MM.1S (cell line): Measurements from ENCODE around the gene CLDN15.
A peak's percentile ranks its signal among the peaks of the same experiment; 100 is the strongest.

Experiments
- DNase-seq: peaks from one replicate; pipeline ENCODE4 v3.0.0-alpha.2; 2015
- H2AFZ ChIP-seq: fragments of 300-600 bp; sonication (generic); 2 replicates; pipeline ENCODE4 v1.6.0; 2016; ENCODE audit warnings: antibody characterized with exemption, low read length
- H3F3A ChIP-seq: fragments of 300-600 bp; sonication (generic); 2 replicates; pipeline ENCODE4 v1.6.1; 2016; ENCODE audit warnings: mild to moderate bottlenecking, antibody characterized with exemption, low read length, moderate library complexity, mixed read lengths; ENCODE audit not compliant: insufficient read depth
- H3K27ac ChIP-seq: fragments of 300-600 bp; sonication (generic); 2 replicates; pipeline ENCODE4 v1.5.1; 2016; ENCODE audit warnings: mild to moderate bottlenecking, low read length
- H3K27me3 ChIP-seq: fragments of 300-600 bp; sonication (generic); replicated peaks from 2 replicates; pipeline ENCODE4 v1.6.0; 2016; ENCODE audit warnings: low read length; ENCODE audit not compliant: insufficient read depth
- H3K36me3 ChIP-seq: fragments of 300-600 bp; sonication (generic); replicated peaks from 2 replicates; pipeline ENCODE4 v1.6.1; 2016; ENCODE audit warnings: mild to moderate bottlenecking, low read length, mixed read lengths; ENCODE audit not compliant: insufficient read depth
- H3K4me1 ChIP-seq: fragments of 300-600 bp; sonication (generic); 2 replicates; pipeline ENCODE4 v1.6.1; 2016; ENCODE audit warnings: low read length, mixed read lengths
- H3K4me2 ChIP-seq: fragments of 300-600 bp; sonication (generic); 2 replicates; pipeline ENCODE4 v1.6.0; 2016; ENCODE audit warnings: low read depth, low read length
- H3K4me3 ChIP-seq: fragments of 300-600 bp; sonication (generic); 2 replicates; pipeline ENCODE4 v1.5.1; 2016; ENCODE audit warnings: low read length, mixed read lengths
- H3K79me2 ChIP-seq: fragments of 300-600 bp; sonication (generic); 2 replicates; pipeline ENCODE4 v1.6.1; 2016; ENCODE audit warnings: mixed run types, low read length, mixed read lengths
- H3K9ac ChIP-seq: fragments of 300-600 bp; sonication (generic); 2 replicates; pipeline ENCODE4 v1.6.1; 2016; ENCODE audit warnings: low read length, mixed read lengths
- H3K9me2 ChIP-seq: fragments of 300-600 bp; sonication (generic); replicated peaks from 2 replicates; pipeline ENCODE4 v1.6.1; 2016; ENCODE audit warnings: mild to moderate bottlenecking, low read length, mixed read lengths; ENCODE audit not compliant: insufficient read depth
- H3K9me3 ChIP-seq: fragments of 300-600 bp; sonication (generic); replicated peaks from 2 replicates; pipeline ENCODE4 v1.6.1; 2016; ENCODE audit warnings: mild to moderate bottlenecking, low read length, mixed read lengths; ENCODE audit not compliant: insufficient read depth
- H4K20me1 ChIP-seq: fragments of 300-600 bp; sonication (generic); 2 replicates; pipeline ENCODE4 v1.6.1; 2016; ENCODE audit warnings: mild to moderate bottlenecking, low read length, moderate library complexity, mixed read lengths; ENCODE audit not compliant: insufficient read depth
- CTCF ChIP-seq: fragments of 300-600 bp; sonication (generic); IDR thresholded peaks from 2 replicates; pipeline ENCODE4 v1.5.1; 2016; ENCODE audit warnings: antibody characterized with exemption, low read length, mixed read lengths
- EZH2 ChIP-seq: fragments of 300-600 bp; sonication (generic); optimal IDR thresholded peaks from 2 replicates; pipeline ENCODE3; 2017; ENCODE audit warnings: low read depth, mild to moderate bottlenecking, antibody characterized with exemption, low read length, mixed read lengths
- EZH2phosphoT487 ChIP-seq: fragments of 300-600 bp; sonication (generic); IDR thresholded peaks from 2 replicates; pipeline ENCODE4 v1.6.1; 2018; ENCODE audit warnings: antibody characterized with exemption, low read length

The CLDN15 gene

GRCh38 chr7:101250324-101250723, 12.7 kb upstream of the CLDN15 start:
- TF ChIP-seq CTCF (no peak), EZH2phosphoT487 (no peak), EZH2 (no peak)
- Histone ChIP-seq H3K9me3 (no peaks in the 10 kb centered on the region), H3K4me3 (no peak overlapping the region), H3K4me2 (no peak overlapping the region), H3K9me2 (no peaks in the 10 kb centered on the region), H3K4me1 (no peaks in the 10 kb centered on the region), H3K36me3 (no peaks in the 10 kb centered on the region), H3K27me3 (peaks cover 15% of the 10 kb centered on the region; the same call in 1 of the 2 replicates), H4K20me1 (no peaks in the 10 kb centered on the region), H3K27ac (no peak overlapping the region), H2AFZ (no peak overlapping the region), H3K79me2 (peaks cover 50% of the 10 kb centered on the region), H3K9ac (no peak overlapping the region), H3F3A (no peaks in the 10 kb centered on the region)
- DNase-seq = no peak

GRCh38 chr7:101248276-101248675, 10.7 kb upstream of the CLDN15 start:
- Histone ChIP-seq H3K27ac (no peak overlapping the region), H3K9me2 (no peaks in the 10 kb centered on the region), H3F3A (no peaks in the 10 kb centered on the region), H3K9me3 (no peaks in the 10 kb centered on the region), H2AFZ (no peak overlapping the region), H3K79me2 (peaks cover 63% of the 10 kb centered on the region), H3K9ac (no peak overlapping the region), H3K4me3 (no peak overlapping the region), H3K4me1 (peaks cover 5% of the 10 kb centered on the region; the same call in 1 of the 2 replicates), H3K4me2 (no peak overlapping the region), H3K36me3 (no peaks in the 10 kb centered on the region), H3K27me3 (no peaks in the 10 kb centered on the region), H4K20me1 (no peaks in the 10 kb centered on the region)
- DNase-seq = no peak
- no peak for TF ChIP-seq CTCF
- TF ChIP-seq EZH2phosphoT487 = no peak
- no peak for TF ChIP-seq EZH2

DNA sequence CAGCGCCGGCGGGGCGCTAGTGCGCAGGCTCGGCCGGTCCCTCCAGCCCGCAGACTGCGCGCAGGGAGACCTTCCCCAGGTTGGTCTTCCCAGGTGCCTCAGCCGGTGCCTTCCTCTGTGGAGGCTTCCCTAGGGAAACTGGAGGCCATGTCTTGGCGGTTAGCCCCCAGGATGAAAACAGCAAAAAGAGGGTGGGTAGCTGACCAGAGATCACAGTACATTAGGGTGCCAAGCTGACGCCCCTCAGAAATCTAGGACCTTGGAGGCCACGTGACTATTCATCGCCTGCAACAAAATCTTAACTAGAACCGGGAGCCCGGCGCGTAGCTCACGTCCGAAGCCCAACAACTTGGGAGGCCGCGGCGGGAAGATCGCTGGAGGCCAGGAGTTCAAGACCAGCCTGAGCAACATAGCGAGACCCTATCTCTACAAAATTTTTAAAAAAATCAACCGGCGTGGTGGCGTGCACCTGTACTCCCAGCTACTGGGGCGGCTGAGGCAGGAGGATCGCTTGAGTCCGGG, 7.6 kb upstream of the CLDN15 start:
- peaks cover 5% of the 10 kb centered on the region; the same call in 1 of the 2 replicates for H3K4me1 ChIP-seq
- H3K4me2 ChIP-seq = peak overlapping the region; percentile 99
- DNase-seq = no peak
- H3K27me3 ChIP-seq = no peaks in the 10 kb centered on the region
- H3K9ac ChIP-seq = peak overlapping the region; percentile 99; the same call in 1 of the 2 replicates
- H3F3A ChIP-seq = no peaks in the 10 kb centered on the region
- H3K4me3 ChIP-seq = peak overlapping the region; percentile 100
- peaks cover 57% of the 10 kb centered on the region for H3K79me2 ChIP-seq
- no peaks in the 10 kb centered on the region for H3K36me3 ChIP-seq
- H3K9me2 ChIP-seq = no peaks in the 10 kb centered on the region
- H3K9me3 ChIP-seq = no peaks in the 10 kb centered on the region
- no peaks in the 10 kb centered on the region for H4K20me1 ChIP-seq
- TF ChIP-seq EZH2 = no peak
- H3K27ac ChIP-seq = no peak overlapping the region; the same call in 1 of the 2 replicates
- H2AFZ ChIP-seq = peak overlapping the region; percentile 99
